GM10248 (cell line): ENCODE data around the gene RAB44.
"Not testable (repeated sequence)": the region's sequence is repeated elsewhere in the genome, so short reads cannot be mapped to it uniquely, and the experiment has no call there.

Source experiments
- CTCF ChIA-PET: fragments of 300-600 bp; sonication (Branson Sonifier 250); formaldehyde crosslinking; extraction: SDS; loops from one replicate; lab custom pipeline; 2021; ENCODE audit warnings: antibody characterized with exemption; lab: Yijun Ruan, JAX
- POLR2A ChIA-PET: fragments of 350-650 bp; sonication (Branson Sonifier 250); formaldehyde crosslinking; extraction: SDS; loops from one replicate; lab custom pipeline; 2020; ENCODE audit warnings: antibody characterized with exemption; lab: Yijun Ruan, JAX
- DNase-seq: peaks from one replicate; pipeline ENCODE4 v3.0.0; 2012; ENCODE audit errors: extremely low spot score
- CTCF ChIP-seq: IDR thresholded peaks from 2 replicates; pipeline ENCODE4 v1.5.1; 2012; ENCODE audit warnings: mild to moderate bottlenecking, low read depth; ENCODE audit errors: extremely low read depth, missing control alignments, control extremely low read depth

RAB44 gene

GRCh38 chr6:36702656-36703055 is 5.0 kb downstream of the RAB44 start:
- DNase-seq, result no peak
- POLR2A ChIA-PET, result no interaction called here
- TF ChIP-seq CTCF, result no peak
- CTCF ChIA-PET, result interaction anchor here (0.9 to 1.9 kb wide), 3 partner anchors 12 to 87 kb away, joined by 3 to 6 read pairs (median 3); no protein-coding TSS in a partner anchor

DNA sequence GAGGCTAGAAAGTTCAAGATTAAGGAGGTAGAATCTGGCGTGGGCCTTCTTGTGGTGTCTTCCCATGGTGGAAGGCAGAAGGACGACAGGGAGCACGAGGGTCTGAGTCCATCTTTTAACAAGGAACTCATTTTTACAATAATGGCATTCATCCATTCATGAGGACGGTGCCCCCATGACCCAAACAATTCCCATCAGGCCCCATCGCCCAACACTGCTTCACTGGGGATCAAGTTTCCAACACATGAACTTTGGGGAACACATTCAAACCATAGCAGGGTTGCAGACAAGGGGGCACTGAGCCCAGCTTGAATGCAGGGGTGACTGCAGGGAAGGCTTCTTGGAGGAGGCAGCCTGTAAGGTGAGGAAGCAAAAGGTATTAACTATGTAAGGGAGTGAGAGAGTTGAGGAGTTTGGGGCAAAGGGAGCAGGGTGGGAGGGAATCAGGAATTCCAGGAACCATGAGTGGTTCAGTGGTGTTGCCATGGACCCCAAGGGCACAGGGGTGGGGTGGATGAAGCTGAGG is 5.5 kb downstream of the RAB44 start:
- TF ChIP-seq CTCF, result no peak
- ChIA-PET CTCF (interaction anchor here (1.0 to 1.9 kb wide), 4 partner anchors 12 to 87 kb away, joined by 3 to 6 read pairs (median 3); no protein-coding TSS in a partner anchor), POLR2A (no interaction called here)
- DNase-seq, result no peak

- TF ChIP-seq CTCF, result no peak
- no peak for DNase-seq
- CTCF ChIA-PET, result interaction anchor here (1.0 to 1.9 kb wide), 3 partner anchors 21 to 88 kb away, joined by 3 to 6 read pairs (median 3); no protein-coding TSS in a partner anchor
- POLR2A ChIA-PET, result no interaction called here
Measured at GRCh38 chr6:36703982-36704381, 6.4 kb downstream of the RAB44 start.

DNA sequence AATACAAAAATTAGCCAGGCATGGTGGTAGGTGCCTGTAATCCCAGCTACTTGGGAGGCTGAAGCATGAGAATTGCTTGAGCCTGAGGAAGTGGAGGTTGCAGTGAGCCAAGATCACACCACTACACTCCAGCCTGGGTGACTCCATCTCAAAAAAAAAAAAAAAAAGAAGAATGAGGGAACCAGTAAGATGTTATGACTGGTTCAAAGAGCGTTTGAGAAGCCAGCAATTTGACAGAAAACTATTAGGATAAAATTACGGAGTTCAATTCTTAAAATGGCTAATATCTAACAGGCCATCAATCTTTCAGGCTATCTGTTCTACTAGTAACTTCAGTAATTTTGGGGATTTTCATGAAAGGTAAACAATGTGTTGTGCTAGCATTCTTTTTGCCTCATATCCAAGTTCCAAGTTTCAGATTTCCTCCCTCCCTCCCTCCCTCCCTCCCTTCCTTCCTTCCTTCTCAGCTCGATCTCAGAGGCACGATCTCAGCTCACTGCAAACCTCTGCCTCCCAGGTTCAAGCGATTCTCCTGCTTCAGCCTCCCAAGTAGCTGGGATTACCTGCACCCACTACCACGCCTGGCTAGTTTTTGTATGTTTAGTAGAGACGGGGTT is 7.4 kb downstream of the RAB44 start:
- not testable (repeated sequence) for DNase-seq
- ChIA-PET CTCF (interaction anchor here (0.9 to 1.1 kb wide), 2 partner anchors 19 to 90 kb away, joined by 3 to 4 read pairs; no protein-coding TSS in a partner anchor), POLR2A (interaction anchor here (0.6 kb wide), 1 partner anchor 1545 kb away, joined by 4 read pairs; no protein-coding TSS in a partner anchor)

DNA sequence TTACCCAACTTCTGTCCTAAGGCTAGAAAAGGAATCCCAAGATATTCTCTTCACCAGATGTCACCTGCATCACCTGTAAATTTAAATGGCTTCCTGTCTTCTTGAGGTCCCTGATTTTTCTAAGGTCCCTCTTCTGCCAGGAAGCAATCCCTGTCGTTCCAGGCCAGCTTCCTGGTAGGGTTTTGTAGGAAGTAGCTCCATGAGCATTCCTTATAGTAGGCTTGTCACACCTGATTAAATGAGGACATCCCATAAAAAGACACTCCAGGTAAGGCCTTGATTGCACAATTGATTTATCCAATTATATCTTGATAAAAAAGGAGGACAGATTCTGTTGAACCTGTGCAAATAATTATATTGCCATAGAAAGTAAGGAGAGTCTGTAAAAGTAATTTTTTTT is 8.7 kb downstream of the RAB44 start:
- POLR2A ChIA-PET, result interaction anchor here (0.5 kb wide), 1 partner anchor 48 kb away, joined by 3 read pairs; no protein-coding TSS in a partner anchor

GRCh38 chr6:36712816-36713215 is 15.2 kb downstream of the RAB44 start:
- ChIA-PET CTCF (no interaction called here), POLR2A (no interaction called here)
- DNase-seq, result no peak
- no peak for TF ChIP-seq CTCF

More for the DNA sequence above, 8.7 kb downstream of the RAB44 start:
- CTCF ChIA-PET, result interaction anchor here (1.1 to 1.2 kb wide), 2 partner anchors 16 to 18 kb away, joined by 4 to 5 read pairs; no protein-coding TSS in a partner anchor
- no peak for DNase-seq
- TF ChIP-seq CTCF, result no peak

DNA sequence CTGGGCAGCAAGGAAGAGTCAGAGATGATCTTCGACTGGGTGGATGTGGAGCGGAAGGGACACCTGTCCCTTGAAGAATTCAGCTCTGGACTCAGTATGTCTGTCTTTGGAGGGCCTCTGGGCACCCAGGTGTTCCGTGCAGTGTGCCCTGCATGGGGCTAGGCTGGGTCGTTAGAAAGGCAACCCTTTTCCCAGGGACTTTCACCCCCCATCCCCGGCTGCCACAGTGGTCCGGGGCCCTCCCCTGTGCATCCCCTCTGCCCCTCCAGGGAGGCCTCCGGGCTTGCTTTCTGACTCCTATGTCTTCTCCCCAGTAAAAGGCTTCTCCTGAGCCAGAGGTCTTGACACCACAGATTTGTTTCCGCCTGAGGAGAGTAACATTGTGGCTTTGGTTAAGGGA is 16.2 kb downstream of the RAB44 start:
- DNase-seq, result no peak
- ChIA-PET POLR2A (no interaction called here), CTCF (interaction anchor here (2.3 kb wide), 1 partner anchor 9 kb away, joined by 5 read pairs; no protein-coding TSS in a partner anchor)
- TF ChIP-seq CTCF, result no peak
